ENCODE measurements around the gene PLIN4. TPM values are rescaled to one million over a fixed set of nuclear protein-coding genes. Genes with fewer than 3 reads are reported as not detected.

Gene PLIN4
- total and polyA plus RNA-seq, 9 of the 15 experiments (the other 6 are each of a cell fraction or from before 2014, with no cell fraction given), result 0.04 to 0.16 (median 0.07) TPM; not detected in 3

GRCh38 chr19:4515732-4516131, 2.6 kb downstream of the PLIN4 start (continued):
- TF ChIP-seq HEY1 (CRISPR knock-in tag; IDR thresholded peaks at IDR 0.05; ENCODE audit: borderline replicate concordance) (no peak), SRF (CRISPR knock-in tag; IDR thresholded peaks at IDR 0.05) (no peak)

- ChIA-PET POLR2A (no interaction called here), CTCF (ENCODE audit: low intra/inter-chr PET ratio) (no interaction called here)
- Histone ChIP-seq H3K27ac (ENCODE audit: extremely low read depth, low read depth, low read length) (no peak overlapping the region), H3K79me2 (ENCODE audit: control insufficient read depth, insufficient read depth, low read length) (no peaks in the 10 kb centered on the region), H3K4me3 (no peak overlapping the region), H3K9ac (ENCODE audit: insufficient read depth in 1 of 2, low read depth in 2 of 2, low read length in 2 of 2) (no peak overlapping the region), H3K27me3 (ENCODE audit: control insufficient read depth in 2 of 2, insufficient read depth in 2 of 2, low read length in 2 of 2) (peaks cover 24 to 47% of the 10 kb centered on the region in 2 experiments; a peak in 4 of 5 replicates), H3K9me1 (ENCODE audit: control insufficient read depth, insufficient read depth, low read length) (no peaks in the 10 kb centered on the region), H3K4me2 (ENCODE audit: insufficient read depth, low read length) (no peak overlapping the region), H4K20me1 (replicated peaks; ENCODE audit: control insufficient read depth, insufficient read depth, low read length) (no peaks in the 10 kb centered on the region), H2AFZ (ENCODE audit: low read depth, low read length) (no peak overlapping the region), H3K4me1 (replicated peaks in 1 of 2; ENCODE audit: control insufficient read depth in 2 of 2, insufficient read depth in 2 of 2, low read length in 2 of 2) (peaks cover 0 to 34% of the 10 kb centered on the region in 2 experiments; a peak in 2 of 5 replicates), H3K36me3 (ENCODE audit: control insufficient read depth, insufficient read depth, low read length) (no peaks in the 10 kb centered on the region), H3K9me3 (replicated peaks; ENCODE audit: control insufficient read depth, insufficient read depth, low read depth, low read length) (no peaks in the 10 kb centered on the region)
- ATAC-seq, result no peak
- in situ Hi-C loops (cut with MboI), result no loop called here
- TF ChIP-seq TFAP4 (CRISPR knock-in tag; IDR thresholded peaks at IDR 0.05; ENCODE audit: borderline replicate concordance) (no peak), RHOXF2B (CRISPR knock-in tag; conservative IDR thresholded peaks at IDR 0.05) (no peak), ZNF143 (CRISPR knock-in tag; IDR thresholded peaks at IDR 0.05) (no peak), PHTF2 (CRISPR knock-in tag; IDR thresholded peaks at IDR 0.05) (no peak), CC2D1A (IDR thresholded peaks at IDR 0.05) (no peak), NR1H2 (CRISPR knock-in tag; IDR thresholded peaks at IDR 0.05) (no peak), PRMT5 (CRISPR knock-in tag; IDR thresholded peaks at IDR 0.05) (no peak), SIX5 (IDR thresholded peaks at IDR 0.05; ENCODE audit: borderline replicate concordance in 1 of 2, insufficient read depth in 1 of 2, low read depth in 1 of 2, low read length in 2 of 2) (no peak), DACH1 (IDR thresholded peaks at IDR 0.05; ENCODE audit: partially characterized antibody) (no peak), SRSF1 (IDR thresholded peaks at IDR 0.05; ENCODE audit: low read depth, low read length) (no peak), CEBPZ (IDR thresholded peaks at IDR 0.05; ENCODE audit: borderline replicate concordance, low read depth, low read length) (no peak), ZFP1 (CRISPR knock-in tag; IDR thresholded peaks at IDR 0.05) (no peak), ZNF140 (CRISPR knock-in tag; IDR thresholded peaks at IDR 0.05) (no peak)
- FAIRE-seq, result no peak
- intact Hi-C loops (cut with micrococcal nuclease), result no loop called here
- BruUV-seq (replicated peaks), result no TSS peak
- 33% methylated on average over 17 of the region's 17 CpGs for WGBS (ENCODE audit: insufficient coverage, low coverage, missing lambda C conversion rate)
- DNase-seq (ENCODE audit: extremely low read depth in 1 of 4, low spot score in 3 of 4), result no peak
These were observed 5.0 kb downstream of the PLIN4 start for GRCh38 chr19:4513248-4513647.

All from K562 (cell line).